Measurements from ENCODE around the gene BBX.

Gene BBX

GRCh38 chr3:107855710-107856109, 332.9 kb downstream of the BBX start:
- DNase-seq, result no peak

- no peak for DNase-seq
Measured at GRCh38 chr3:107857854-107858253, 335.1 kb downstream of the BBX start.

GRCh38 chr3:107858876-107859275, 336.1 kb downstream of the BBX start:
- no peak for DNase-seq

All from CD4-positive, alpha-beta T cell treated with Interleukin-4 for 4 hours (primary cell).